GM12878 (cell line): ENCODE measurements around the gene ZNF792. TPM values are rescaled to one million over a fixed set of nuclear protein-coding genes. Genes with fewer than 3 reads are reported as not detected.

Experiments used
- ATAC-seq: fragments of 200-7000 bp; cut with Tn5 transposase; 3 replicates; pipeline ENCODE4 v1.9.1; 2020; ENCODE audit warnings: mild to moderate bottlenecking, moderate library complexity
- BruUV-seq: library from RNA; stranded (reverse); fragments of 400-500 nt; replicated peaks from 2 replicates; lab custom pipeline; 2021; lab: Mats Ljungman, UMichigan
- CTCF ChIA-PET: fragments of 300-600 bp; sonication (Branson Sonifier 250); formaldehyde crosslinking; extraction: SDS; loops from one replicate; lab custom pipeline; 2021; ENCODE audit warnings: inconsistent platforms; lab: Yijun Ruan, JAX
- POLR2A ChIA-PET: fragments of 350-600 bp; formaldehyde crosslinking; extraction: SDS; loops from one replicate; lab custom pipeline; 2021; ENCODE audit warnings: inconsistent platforms; lab: Charles Lee
- RAD21 ChIA-PET: fragments of 300-600 bp; sonication (Branson Sonifier 250); formaldehyde crosslinking; loops from one replicate; lab custom pipeline; 2023; ENCODE audit warnings: antibody characterized with exemption; ENCODE audit not compliant: unreplicated experiment; lab: Charles Lee
- SMC1A ChIA-PET: fragments of 300-600 bp; sonication (Branson Sonifier 250); formaldehyde crosslinking; loops from one replicate; lab custom pipeline; 2023; ENCODE audit not compliant: unreplicated experiment, uncharacterized antibody; lab: Charles Lee
- DNase-seq: peaks from one replicate; pipeline ENCODE4 v3.0.0-alpha.2; 2011; ENCODE audit warnings: low read depth, low spot score
- FAIRE-seq: peaks from 3 replicates; lab custom pipeline; 2011; peaks lifted over from hg19 to GRCh38; lab: Jason Lieb, UNC
- H2AFZ ChIP-seq: 2 replicates; pipeline ENCODE4 v1.6.0; 2011; ENCODE audit warnings: low read depth, low read length, control low read depth; ENCODE audit not compliant: control insufficient read depth
- H3K27ac ChIP-seq: 2 replicates; pipeline ENCODE4 v1.5.1; 2011; ENCODE audit warnings: control low read depth; ENCODE audit not compliant: control insufficient read depth, insufficient read depth
- H3K27me3 ChIP-seq, 2 experiments: replicated peaks in 1 of 2; 2 replicates each; pipeline versions ENCODE4 v1.6.0 to v1.6.1; 2011; ENCODE audit warnings: low read length in 1 of 2; ENCODE audit not compliant: control insufficient read depth in 2 of 2, insufficient read depth in 2 of 2
- H3K36me3 ChIP-seq, 2 experiments: 2 replicates each; pipeline ENCODE4 v1.5.1; 2011; ENCODE audit warnings: low read length in 1 of 2; ENCODE audit not compliant: control insufficient read depth in 2 of 2, insufficient read depth in 2 of 2
- H3K4me1 ChIP-seq: 2 replicates; pipeline ENCODE4 v1.6.1; 2011; ENCODE audit warnings: mild to moderate bottlenecking, low read length, moderate library complexity, mixed read lengths; ENCODE audit not compliant: control insufficient read depth, insufficient read depth
- H3K4me2 ChIP-seq: 2 replicates; pipeline ENCODE4 v1.6.0; 2011; ENCODE audit warnings: control low read depth; ENCODE audit not compliant: control insufficient read depth, insufficient read depth
- H3K4me3 ChIP-seq: fragments of 200-600 bp; sonication (generic); 2 replicates; pipeline ENCODE4 v1.5.1; 2016
- H3K79me2 ChIP-seq: 2 replicates; pipeline ENCODE4 v1.6.0; 2011; ENCODE audit warnings: low read length; ENCODE audit not compliant: control insufficient read depth, insufficient read depth
- H3K9ac ChIP-seq: 2 replicates; pipeline ENCODE4 v1.8.0; 2011; ENCODE audit warnings: low read length, control low read depth, mixed read lengths; ENCODE audit not compliant: control insufficient read depth, insufficient read depth
- H3K9me3 ChIP-seq: replicated peaks from 3 replicates; pipeline ENCODE4 v1.5.1; 2011; ENCODE audit warnings: mild to moderate bottlenecking, low read length; ENCODE audit not compliant: control insufficient read depth, insufficient read depth
- H4K20me1 ChIP-seq: 2 replicates; pipeline ENCODE4 v1.6.0; 2011; ENCODE audit not compliant: control insufficient read depth, insufficient read depth
- CBX3 ChIP-seq: fragments of 200-600 bp; sonication (generic); IDR thresholded peaks from 2 replicates; pipeline ENCODE4 v1.6.1; 2016; ENCODE audit warnings: low read depth, borderline replicate concordance
- EGR1 ChIP-seq, 2 experiments: IDR thresholded peaks; 1 replicate in 1 of 2; 2 replicates in 1 of 2; pipeline ENCODE4 v1.6.1; 2011 to 2012; ENCODE audit warnings: low read depth in 2 of 2, low read length in 2 of 2, borderline replicate concordance in 1 of 2, mild to moderate bottlenecking in 1 of 2, moderate library complexity in 1 of 2
- ETV6 ChIP-seq, 2 experiments: fragments of 450-650 bp in 1 of 2; IDR thresholded peaks in 1 of 2; conservative IDR thresholded peaks in 1 of 2; 2 replicates each; pipeline ENCODE4 v1.6.1; 2014; ENCODE audit warnings: antibody characterized with exemption in 1 of 2, borderline replicate concordance in 1 of 2, low read depth in 1 of 2, mild to moderate bottlenecking in 1 of 2, moderate library complexity in 1 of 2
- EZH2 ChIP-seq: IDR thresholded peaks from 2 replicates; pipeline ENCODE4 v1.6.1; 2012; ENCODE audit warnings: low read depth, mild to moderate bottlenecking, control low read depth, inconsistent platforms, low read length, borderline replicate concordance; ENCODE audit not compliant: control insufficient read depth
- GABPA ChIP-seq: IDR thresholded peaks from 2 replicates; pipeline ENCODE4 v1.6.1; 2014; ENCODE audit warnings: antibody characterized with exemption, low read depth, mild to moderate bottlenecking, inconsistent platforms
- KLF5 ChIP-seq: fragments of 450-650 bp; IDR thresholded peaks from 2 replicates; pipeline ENCODE4 v1.6.1; 2014; ENCODE audit warnings: mild to moderate bottlenecking; ENCODE audit not compliant: partially characterized antibody
- NRF1 ChIP-seq: conservative IDR thresholded peaks from 2 replicates; pipeline ENCODE4 v1.6.1; 2011; ENCODE audit warnings: mild to moderate bottlenecking, low read depth, low read length, improper control_type of control experiment
- STAT1 ChIP-seq: fragments of 450-650 bp; conservative IDR thresholded peaks from 2 replicates; pipeline ENCODE4 v1.6.1; 2014; ENCODE audit warnings: antibody characterized with exemption, mild to moderate bottlenecking
- TAF1 ChIP-seq: IDR thresholded peaks from 2 replicates; pipeline ENCODE4 v1.6.1; 2011; ENCODE audit warnings: mild to moderate bottlenecking, low read depth, low read length, borderline replicate concordance
- TBL1XR1 ChIP-seq: IDR thresholded peaks from 2 replicates; pipeline ENCODE4 v1.6.1; 2012; ENCODE audit warnings: low read depth, low read length, improper control_type of control experiment
- TCF7 ChIP-seq: IDR thresholded peaks from 2 replicates; pipeline ENCODE4 v1.6.1; 2014; ENCODE audit warnings: antibody characterized with exemption, borderline replicate concordance
- ZNF217 ChIP-seq: fragments of 450-650 bp; IDR thresholded peaks from 2 replicates; pipeline ENCODE4 v1.6.1; 2017; ENCODE audit warnings: antibody characterized with exemption, mild to moderate bottlenecking
- ZNF384 ChIP-seq: IDR thresholded peaks from 2 replicates; pipeline ENCODE4 v1.6.1; 2012; ENCODE audit warnings: low read depth, mild to moderate bottlenecking, low read length, improper control_type of control experiment, borderline replicate concordance
- WGBS: methylation state at CpG from one replicate; pipeline ENCODE4 v1.1.6; 2016; ENCODE audit warnings: low lambda C conversion rate; ENCODE audit not compliant: insufficient replicate concordance, insufficient coverage; ENCODE audit errors: missing lambda C conversion rate; 5-methylcytosine and 5-hydroxymethylcytosine counted together
- in situ Hi-C: fragments of 300-500 bp; cut with MboI; formaldehyde crosslinking; loops from 9 replicates; pipeline ENCODE4 v1.14.3; 2018; ENCODE audit warnings: mixed read lengths
- intact Hi-C: fragments of 100-400 bp; cut with micrococcal nuclease; formaldehyde crosslinking; loops from one replicate; pipeline ENCODE4 v1.14.2; 2022; ENCODE audit not compliant: unreplicated experiment
- polyA plus RNA-seq, 11 experiments: library from polyadenylated mRNA; depleted of rRNA in 4 of 11; unstranded in 6 of 11; stranded (reverse) in 5 of 11; fragments of >200 nt; fragmentation: Nextera tagmentation in 4 of 11; fragmentation: Illumina TruSeq in 1 of 11; extraction: Ambion mirVana in 4 of 11; extraction: Trizol in 1 of 11; gene quantifications; 1 replicate in 1 of 11; 2 replicates in 10 of 11; pipeline versions ENCODE4 v1.2.1 to v1.2.3, GENCODE V29; 2011 to 2016; ENCODE audit warnings: inconsistent platforms in 2 of 11, missing spikeins in 2 of 11, low read depth in 1 of 11
- total RNA-seq, 4 experiments: library from RNA; depleted of rRNA in 3 of 4; stranded (reverse); fragments of >200 nt in 3 of 4; fragmentation: Illumina TruSeq in 1 of 4; extraction: Trizol in 1 of 4; gene quantifications; 2 replicates each; pipeline versions ENCODE4 v1.2.1 to v1.2.3, GENCODE V29; 2013 to 2021
- TF ChIP-seq, protein P1 (sequence below): fragments of 450-650 bp; IDR thresholded peaks from 2 replicates; pipeline ENCODE4 v1.6.1; 2016; ENCODE audit warnings: mild to moderate bottlenecking
- TF ChIP-seq, protein P2 (sequence below): fragments of 150-350 bp; IDR thresholded peaks from 2 replicates; pipeline ENCODE4 v1.6.1; 2016; ENCODE audit warnings: low read depth, low read length
- TF ChIP-seq, protein P3 (sequence below): fragments of 450-650 bp; IDR thresholded peaks from 2 replicates; pipeline ENCODE4 v1.6.1; 2017; ENCODE audit warnings: low read depth, mild to moderate bottlenecking, moderate library complexity

ZNF792 gene
- total and polyA plus RNA-seq, 10 of the 15 experiments (the other 5 are each of a cell fraction or from before 2014, with no cell fraction given): 0.53 to 4.8 (median 1.3) TPM

DNA sequence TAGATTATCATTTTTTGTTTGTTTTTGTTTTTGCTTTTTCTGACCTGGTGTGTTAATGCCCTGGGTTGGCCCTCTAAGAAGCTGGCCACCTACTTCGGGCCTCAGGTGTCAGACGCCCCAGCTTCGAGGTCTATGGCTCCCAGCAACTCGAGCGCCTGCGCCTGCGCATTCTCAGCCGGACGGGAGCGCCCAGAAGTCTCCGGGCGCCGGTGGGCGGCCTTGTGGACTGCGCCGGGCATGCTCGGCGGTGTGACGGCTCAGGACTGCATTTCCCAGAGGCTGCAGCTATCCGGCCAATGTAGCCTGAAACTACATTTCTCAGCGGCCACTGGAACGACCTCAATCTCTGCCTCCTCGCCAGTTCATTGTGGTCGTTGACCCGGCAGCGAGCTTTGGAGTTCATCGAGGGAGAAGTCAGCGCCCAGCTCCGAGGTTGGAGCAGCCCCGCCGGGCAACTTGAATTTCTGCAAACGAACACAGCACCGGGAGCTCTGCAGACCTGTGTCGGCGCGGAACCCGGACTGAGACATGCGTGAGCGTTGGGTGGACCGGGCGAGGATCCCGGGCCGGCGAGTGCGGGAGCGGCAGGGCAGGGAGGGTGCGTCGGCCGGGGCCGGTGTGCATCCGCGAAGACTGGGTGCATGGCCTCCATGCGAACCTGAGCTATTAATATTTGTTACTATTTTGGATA, 37.2 kb downstream of the ZNF792 start, which contains the start of gene ZNF30:
ZNF30 (plus strand) TSS at position 219 of the 691 bp plus-strand sequence. CDS start 3,045 bp downstream, outside the sequence.
- Histone ChIP-seq H2AFZ (peak within 1 kb of the TSS; percentile 75), H3K36me3 (no peaks in the 10 kb centered on the region), H4K20me1 (no peaks in the 10 kb centered on the region), H3K9ac (peak within 1 kb of the TSS; percentile 65), H3K9me3 (no peaks in the 10 kb centered on the region), H3K4me1 (no peaks in the 10 kb centered on the region), H3K79me2 (no peaks in the 10 kb centered on the region), H3K4me2 (peak within 1 kb of the TSS; percentile 75), H3K27ac (no peak within 1 kb of the TSS), H3K4me3 (peak within 1 kb of the TSS; percentile 77), H3K27me3 (no peaks in the 10 kb centered on the region)
- peak; percentile 100 for ATAC-seq
- DNase-seq: peak; percentile 44
- 2% methylated on average over 53 of the region's 53 CpGs for WGBS
- in situ Hi-C loops (no loop called here), intact Hi-C loops (no loop called here)
- ChIA-PET CTCF (interaction anchor here (0.6 kb wide), 1 partner anchor 88 kb away, joined by 3 read pairs; no protein-coding TSS in a partner anchor), POLR2A (interaction anchor here (0.6 to 1.1 kb wide), 2 partner anchors 8 to 155 kb away, joined by 3 to 6 read pairs; no protein-coding TSS in a partner anchor), RAD21 (interaction anchor here (0.6 kb wide), 1 partner anchor 407 kb away, joined by 3 read pairs; no protein-coding TSS in a partner anchor), SMC1A (interaction anchor here (1.6 kb wide), 1 partner anchor 159 kb away, joined by 3 read pairs; no protein-coding TSS in a partner anchor)
- no TSS peak for BruUV-seq
- FAIRE-seq: peak; percentile 38
- TF ChIP-seq TBL1XR1 (no peak), GABPA (no peak), STAT1 (no peak), EGR1 (IDR thresholded peaks at IDR 0.05; ENCODE audit: borderline replicate concordance in 1 of 2, low read depth in 2 of 2, low read length in 2 of 2) (peak in 1 of 2 experiments; percentile 73; a peak in 2 of 3 replicates), ZNF384 (no peak), TCF7 (no peak), EZH2 (no peak), ETV6 (conservative IDR thresholded peaks at IDR 0.05 in 1 of 2, IDR thresholded peaks at IDR 0.05 in 1 of 2; ENCODE audit: borderline replicate concordance in 1 of 2, low read depth in 1 of 2) (no peak), TAF1 (peak; percentile 44; the same call in 1 of the 2 replicates), ZNF217 (no peak), NRF1 (peak; percentile 55), CBX3 (no peak), KLF5 (peak; percentile 18)
- TF ChIP-seq, protein P1, sequence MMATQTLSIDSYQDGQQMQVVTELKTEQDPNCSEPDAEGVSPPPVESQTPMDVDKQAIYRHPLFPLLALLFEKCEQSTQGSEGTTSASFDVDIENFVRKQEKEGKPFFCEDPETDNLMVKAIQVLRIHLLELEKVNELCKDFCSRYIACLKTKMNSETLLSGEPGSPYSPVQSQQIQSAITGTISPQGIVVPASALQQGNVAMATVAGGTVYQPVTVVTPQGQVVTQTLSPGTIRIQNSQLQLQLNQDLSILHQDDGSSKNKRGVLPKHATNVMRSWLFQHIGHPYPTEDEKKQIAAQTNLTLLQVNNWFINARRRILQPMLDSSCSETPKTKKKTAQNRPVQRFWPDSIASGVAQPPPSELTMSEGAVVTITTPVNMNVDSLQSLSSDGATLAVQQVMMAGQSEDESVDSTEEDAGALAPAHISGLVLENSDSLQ: no peak
- TF ChIP-seq, protein P2, sequence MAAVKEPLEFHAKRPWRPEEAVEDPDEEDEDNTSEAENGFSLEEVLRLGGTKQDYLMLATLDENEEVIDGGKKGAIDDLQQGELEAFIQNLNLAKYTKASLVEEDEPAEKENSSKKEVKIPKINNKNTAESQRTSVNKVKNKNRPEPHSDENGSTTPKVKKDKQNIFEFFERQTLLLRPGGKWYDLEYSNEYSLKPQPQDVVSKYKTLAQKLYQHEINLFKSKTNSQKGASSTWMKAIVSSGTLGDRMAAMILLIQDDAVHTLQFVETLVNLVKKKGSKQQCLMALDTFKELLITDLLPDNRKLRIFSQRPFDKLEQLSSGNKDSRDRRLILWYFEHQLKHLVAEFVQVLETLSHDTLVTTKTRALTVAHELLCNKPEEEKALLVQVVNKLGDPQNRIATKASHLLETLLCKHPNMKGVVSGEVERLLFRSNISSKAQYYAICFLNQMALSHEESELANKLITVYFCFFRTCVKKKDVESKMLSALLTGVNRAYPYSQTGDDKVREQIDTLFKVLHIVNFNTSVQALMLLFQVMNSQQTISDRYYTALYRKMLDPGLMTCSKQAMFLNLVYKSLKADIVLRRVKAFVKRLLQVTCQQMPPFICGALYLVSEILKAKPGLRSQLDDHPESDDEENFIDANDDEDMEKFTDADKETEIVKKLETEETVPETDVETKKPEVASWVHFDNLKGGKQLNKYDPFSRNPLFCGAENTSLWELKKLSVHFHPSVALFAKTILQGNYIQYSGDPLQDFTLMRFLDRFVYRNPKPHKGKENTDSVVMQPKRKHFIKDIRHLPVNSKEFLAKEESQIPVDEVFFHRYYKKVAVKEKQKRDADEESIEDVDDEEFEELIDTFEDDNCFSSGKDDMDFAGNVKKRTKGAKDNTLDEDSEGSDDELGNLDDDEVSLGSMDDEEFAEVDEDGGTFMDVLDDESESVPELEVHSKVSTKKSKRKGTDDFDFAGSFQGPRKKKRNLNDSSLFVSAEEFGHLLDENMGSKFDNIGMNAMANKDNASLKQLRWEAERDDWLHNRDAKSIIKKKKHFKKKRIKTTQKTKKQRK: no peak
- TF ChIP-seq, protein P3, sequence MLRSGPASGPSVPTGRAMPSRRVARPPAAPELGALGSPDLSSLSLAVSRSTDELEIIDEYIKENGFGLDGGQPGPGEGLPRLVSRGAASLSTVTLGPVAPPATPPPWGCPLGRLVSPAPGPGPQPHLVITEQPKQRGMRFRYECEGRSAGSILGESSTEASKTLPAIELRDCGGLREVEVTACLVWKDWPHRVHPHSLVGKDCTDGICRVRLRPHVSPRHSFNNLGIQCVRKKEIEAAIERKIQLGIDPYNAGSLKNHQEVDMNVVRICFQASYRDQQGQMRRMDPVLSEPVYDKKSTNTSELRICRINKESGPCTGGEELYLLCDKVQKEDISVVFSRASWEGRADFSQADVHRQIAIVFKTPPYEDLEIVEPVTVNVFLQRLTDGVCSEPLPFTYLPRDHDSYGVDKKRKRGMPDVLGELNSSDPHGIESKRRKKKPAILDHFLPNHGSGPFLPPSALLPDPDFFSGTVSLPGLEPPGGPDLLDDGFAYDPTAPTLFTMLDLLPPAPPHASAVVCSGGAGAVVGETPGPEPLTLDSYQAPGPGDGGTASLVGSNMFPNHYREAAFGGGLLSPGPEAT: no peak
